H9 (cell line): Measurements from ENCODE around the gene TMEM117. TPM values are rescaled to one million over a fixed set of nuclear protein-coding genes. Genes with fewer than 3 reads are reported as not detected.

ENCODE experiments used
- DNase-seq: peaks from one replicate; pipeline ENCODE4 v3.0.0-alpha.2; 2017
- H2AFZ ChIP-seq: one replicate; pipeline ENCODE4 v1.6.1; 2013; ENCODE audit warnings: mild to moderate bottlenecking, low read length, control low read depth, moderate library complexity
- H2AK5ac ChIP-seq: 2 replicates; pipeline ENCODE4 v1.6.1; 2013; ENCODE audit warnings: low read length, control low read depth, mixed read lengths; ENCODE audit not compliant: insufficient read length
- H2BK120ac ChIP-seq: one replicate; pipeline ENCODE4 v1.6.1; 2013; ENCODE audit warnings: low read depth, mild to moderate bottlenecking, low read length, control low read depth, inconsistent platforms; ENCODE audit not compliant: poor library complexity, severe bottlenecking
- H2BK12ac ChIP-seq: 2 replicates; pipeline ENCODE4 v1.6.1; 2013; ENCODE audit warnings: low read length, control low read depth, mixed read lengths, low read depth; ENCODE audit not compliant: insufficient read length
- H2BK15ac ChIP-seq: 2 replicates; pipeline ENCODE4 v1.6.1; 2013; ENCODE audit warnings: low read depth, low read length, control low read depth
- H2BK20ac ChIP-seq: one replicate; pipeline ENCODE4 v1.6.1; 2013; ENCODE audit warnings: low read depth, mild to moderate bottlenecking, low read length, control low read depth, inconsistent platforms; ENCODE audit not compliant: poor library complexity, severe bottlenecking
- H2BK5ac ChIP-seq: 2 replicates; pipeline ENCODE4 v1.6.1; 2013; ENCODE audit warnings: low read length, control low read depth, mixed read lengths; ENCODE audit not compliant: insufficient read length
- H3K14ac ChIP-seq: 2 replicates; pipeline ENCODE4 v1.6.1; 2013; ENCODE audit warnings: low read length, control low read depth; ENCODE audit not compliant: insufficient read depth
- H3K18ac ChIP-seq: 2 replicates; pipeline ENCODE4 v1.6.1; 2013; ENCODE audit warnings: low read depth, mild to moderate bottlenecking, mixed read lengths, low read length, control low read depth; ENCODE audit not compliant: insufficient read length
- H3K23ac ChIP-seq: 2 replicates; pipeline ENCODE4 v1.6.1; 2013; ENCODE audit warnings: low read length, control low read depth, mixed read lengths, low read depth; ENCODE audit not compliant: insufficient read length
- H3K23me2 ChIP-seq: 2 replicates; pipeline ENCODE4 v1.6.1; 2013; ENCODE audit warnings: low read depth, mild to moderate bottlenecking, mixed read lengths, low read length, control low read depth; ENCODE audit not compliant: insufficient read length, poor library complexity, severe bottlenecking
- H3K27ac ChIP-seq: 2 replicates; pipeline ENCODE4 v1.5.1; 2013; ENCODE audit warnings: low read length, control low read depth, mixed read lengths, low read depth; ENCODE audit not compliant: insufficient read length
- H3K27me3 ChIP-seq: 2 replicates; pipeline ENCODE4 v1.6.1; 2013; ENCODE audit warnings: low read length, control low read depth, inconsistent platforms; ENCODE audit not compliant: insufficient read depth
- H3K4ac ChIP-seq: 2 replicates; pipeline ENCODE4 v1.6.1; 2013; ENCODE audit warnings: low read depth, mild to moderate bottlenecking, control low read depth, inconsistent platforms, low read length, moderate library complexity
- H3K4me1 ChIP-seq: 2 replicates; pipeline ENCODE4 v1.6.1; 2013; ENCODE audit warnings: low read length, control low read depth, inconsistent platforms; ENCODE audit not compliant: insufficient read depth
- H3K4me2 ChIP-seq: 2 replicates; pipeline ENCODE4 v1.6.1; 2013; ENCODE audit warnings: low read length, control low read depth, mixed read lengths; ENCODE audit not compliant: insufficient read length, insufficient read depth
- H3K56ac ChIP-seq: 2 replicates; pipeline ENCODE4 v1.6.1; 2013; ENCODE audit warnings: low read depth, mild to moderate bottlenecking, mixed read lengths, low read length, control low read depth; ENCODE audit not compliant: insufficient read length
- H3K79me1 ChIP-seq: 2 replicates; pipeline ENCODE4 v1.6.1; 2013; ENCODE audit warnings: low read depth, mild to moderate bottlenecking, moderate library complexity, low read length, control low read depth, inconsistent platforms; ENCODE audit not compliant: insufficient read depth, poor library complexity, severe bottlenecking
- H3K79me2 ChIP-seq: 2 replicates; pipeline ENCODE4 v1.6.1; 2013; ENCODE audit warnings: low read length, control low read depth, inconsistent platforms; ENCODE audit not compliant: insufficient read depth
- H3K9ac ChIP-seq: 2 replicates; pipeline ENCODE4 v1.6.1; 2013; ENCODE audit warnings: low read length, control low read depth, mixed read lengths; ENCODE audit not compliant: insufficient read length; ENCODE audit errors: extremely low read depth
- H3K9me3 ChIP-seq: one replicate; pipeline ENCODE4 v1.6.1; 2013; ENCODE audit warnings: low read depth, low read length, inconsistent platforms; ENCODE audit not compliant: control insufficient read depth
- H3T11ph ChIP-seq: one replicate; pipeline ENCODE4 v1.6.1; 2013; ENCODE audit warnings: mild to moderate bottlenecking, low read length, control low read depth, inconsistent platforms
- H4K20me1 ChIP-seq: one replicate; pipeline ENCODE4 v1.6.1; 2013; ENCODE audit not compliant: control insufficient read depth, insufficient read length, insufficient read depth
- H4K5ac ChIP-seq: 2 replicates; pipeline ENCODE4 v1.6.1; 2013; ENCODE audit warnings: low read depth, mild to moderate bottlenecking, mixed read lengths, low read length, control low read depth; ENCODE audit not compliant: insufficient read length
- H4K8ac ChIP-seq: replicated peaks from 2 replicates; pipeline ENCODE4 v1.6.1; 2013; ENCODE audit warnings: low read length, control low read depth, mixed read lengths, low read depth; ENCODE audit not compliant: insufficient read length
- H4K91ac ChIP-seq: 2 replicates; pipeline ENCODE4 v1.6.1; 2013; ENCODE audit warnings: low read depth, mild to moderate bottlenecking, moderate library complexity, mixed read lengths, low read length, control low read depth; ENCODE audit not compliant: insufficient read length
- H3K27ac Mint-ChIP-seq, 3 experiments: 2 replicates in 2 of 3; 3 replicates in 1 of 3; pipeline ENCODE4 v1.8.0; 2020 to 2021; ENCODE audit warnings: mixed read lengths in 3 of 3, mild to moderate bottlenecking in 1 of 3, moderate library complexity in 1 of 3
- H3K27me3 Mint-ChIP-seq: 2 replicates; pipeline ENCODE4 v1.8.0; 2021; ENCODE audit warnings: low read depth, mild to moderate bottlenecking, moderate library complexity, mixed read lengths
- H3K36me3 Mint-ChIP-seq, 3 experiments: 2 replicates in 2 of 3; 3 replicates in 1 of 3; pipeline ENCODE4 v1.8.0; 2020 to 2021; ENCODE audit warnings: low read depth in 3 of 3, mixed read lengths in 3 of 3; ENCODE audit not compliant: insufficient read depth in 1 of 3
- H3K4me1 Mint-ChIP-seq, 2 experiments: 2 replicates each; pipeline ENCODE4 v1.8.0; 2020; ENCODE audit warnings: mixed read lengths in 2 of 2
- H3K4me3 Mint-ChIP-seq, 2 experiments: 2 replicates in 1 of 2; 3 replicates in 1 of 2; pipeline ENCODE4 v1.8.0; 2020 to 2021; ENCODE audit warnings: mild to moderate bottlenecking in 2 of 2, mixed read lengths in 2 of 2, moderate library complexity in 1 of 2
- H3K9me3 Mint-ChIP-seq, 2 experiments: 2 replicates in 1 of 2; 3 replicates in 1 of 2; pipeline ENCODE4 v1.8.0; 2020; ENCODE audit warnings: mild to moderate bottlenecking in 2 of 2, mixed read lengths in 2 of 2, moderate library complexity in 1 of 2
- WGBS: extraction: QIAGEN DNeasy Blood & Tissue Kit; methylation state at CpG from one replicate; pipeline ENCODE4 v1.1.7; 2013; ENCODE audit warnings: missing lambda C conversion rate, low lambda C conversion rate, mixed read lengths; ENCODE audit not compliant: insufficient read length; ENCODE audit errors: extremely low coverage; 5-methylcytosine and 5-hydroxymethylcytosine counted together
- total RNA-seq: library from RNA; stranded (reverse); gene quantifications from 2 replicates; pipeline ENCODE4 v1.2.1, GENCODE V29; 2021
- TF ChIP-seq, protein P1 (sequence below): fragments of 200-600 bp; sonication (generic); conservative IDR thresholded peaks from 3 replicates; pipeline ENCODE4 v1.8.0; 2021; ENCODE audit warnings: antibody characterized with exemption, mild to moderate bottlenecking

The TMEM117 gene
- total RNA-seq, 1 experiment from 2014 or later, result 1.7 TPM

DNA sequence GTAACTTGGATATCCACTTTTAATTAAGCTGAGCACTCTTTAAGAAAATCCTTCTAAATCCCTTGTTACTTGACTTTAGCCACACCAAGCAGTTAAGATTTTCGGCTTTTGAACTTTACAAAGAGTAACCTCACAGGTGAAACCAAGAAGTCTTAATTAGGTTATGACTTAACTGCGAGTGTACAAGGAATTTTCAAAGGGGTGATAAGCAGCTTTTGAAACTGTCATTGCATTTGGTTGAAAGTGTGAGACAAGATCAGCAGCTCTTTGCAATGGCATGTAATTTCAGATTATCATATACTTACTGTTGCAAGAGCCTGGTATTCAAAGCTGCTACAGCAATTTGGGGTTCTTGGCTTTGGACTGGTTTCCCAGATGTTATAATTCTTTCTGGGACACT lies 137.5 kb downstream of the TMEM117 start:
- DNase-seq, result no peak
- Histone ChIP-seq H3K4me1 (peaks cover 2% of the 10 kb centered on the region; the same call in 1 of the 2 replicates), H3T11ph (no peak overlapping the region), H3K23ac (no peak overlapping the region), H3K18ac (no peak overlapping the region), H2BK20ac (no peak overlapping the region), H2BK120ac (no peak overlapping the region), H3K79me1 (no peaks in the 10 kb centered on the region), H3K27ac (no peak overlapping the region), H3K4me2 (no peak overlapping the region), H3K27me3 (no peaks in the 10 kb centered on the region), H3K4ac (no peak overlapping the region), H3K79me2 (no peaks in the 10 kb centered on the region; the same call in 1 of the 2 replicates), H3K23me2 (no peaks in the 10 kb centered on the region), H2BK5ac (no peak overlapping the region), H3K14ac (no peak overlapping the region), H4K91ac (no peak overlapping the region), H3K56ac (no peak overlapping the region), H4K8ac (no peak overlapping the region), H4K20me1 (no peaks in the 10 kb centered on the region), H2AK5ac (no peak overlapping the region), H2BK15ac (no peak overlapping the region), H3K9ac (no peak overlapping the region), H2AFZ (no peak overlapping the region), H3K9me3 (peaks cover 17% of the 10 kb centered on the region), H2BK12ac (no peak overlapping the region), H4K5ac (no peak overlapping the region)
- Mint-ChIP-seq H3K4me3 (no peak overlapping the region), H3K4me1 (peaks cover 3 to 11% of the 10 kb centered on the region in 2 experiments; a peak in 3 of 4 replicates), H3K27ac (no peak overlapping the region), H3K9me3 (peaks cover 28% of the 10 kb centered on the region in 2 experiments), H3K36me3 (peaks cover 13 to 33% (median 26%) of the 10 kb centered on the region in 3 experiments), H3K27me3 (no peaks in the 10 kb centered on the region)
- no CpG with 5 or more reads among the region's 2 CpGs for whole genome bisulfite sequencing
- TF ChIP-seq, protein P1, sequence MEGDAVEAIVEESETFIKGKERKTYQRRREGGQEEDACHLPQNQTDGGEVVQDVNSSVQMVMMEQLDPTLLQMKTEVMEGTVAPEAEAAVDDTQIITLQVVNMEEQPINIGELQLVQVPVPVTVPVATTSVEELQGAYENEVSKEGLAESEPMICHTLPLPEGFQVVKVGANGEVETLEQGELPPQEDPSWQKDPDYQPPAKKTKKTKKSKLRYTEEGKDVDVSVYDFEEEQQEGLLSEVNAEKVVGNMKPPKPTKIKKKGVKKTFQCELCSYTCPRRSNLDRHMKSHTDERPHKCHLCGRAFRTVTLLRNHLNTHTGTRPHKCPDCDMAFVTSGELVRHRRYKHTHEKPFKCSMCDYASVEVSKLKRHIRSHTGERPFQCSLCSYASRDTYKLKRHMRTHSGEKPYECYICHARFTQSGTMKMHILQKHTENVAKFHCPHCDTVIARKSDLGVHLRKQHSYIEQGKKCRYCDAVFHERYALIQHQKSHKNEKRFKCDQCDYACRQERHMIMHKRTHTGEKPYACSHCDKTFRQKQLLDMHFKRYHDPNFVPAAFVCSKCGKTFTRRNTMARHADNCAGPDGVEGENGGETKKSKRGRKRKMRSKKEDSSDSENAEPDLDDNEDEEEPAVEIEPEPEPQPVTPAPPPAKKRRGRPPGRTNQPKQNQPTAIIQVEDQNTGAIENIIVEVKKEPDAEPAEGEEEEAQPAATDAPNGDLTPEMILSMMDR, result no peak
